DOHH2 (cell line): ENCODE results near the gene PPP1R12C.

Experiments
- CTCF ChIP-seq: fragments of 200-600 bp; sonication (generic); IDR thresholded peaks from one replicate; pipeline ENCODE4 v1.5.1; 2014; ENCODE audit warnings: antibody characterized with exemption, mild to moderate bottlenecking, low read depth, low read length; ENCODE audit not compliant: poor library complexity, severe bottlenecking
- EZH2phosphoT487 ChIP-seq: fragments of 200-600 bp; sonication (generic); IDR thresholded peaks from 2 replicates; pipeline ENCODE4 v1.6.1; 2017; ENCODE audit warnings: borderline replicate concordance, mild to moderate bottlenecking, antibody characterized with exemption, low read length, moderate library complexity, mixed read lengths

- TF ChIP-seq CTCF (peak; percentile 96), EZH2phosphoT487 (no peak)
Observed at GRCh38 chr19:55160128-55160985, 42.9 kb upstream of the PPP1R12C start.
